Astrocyte (in vitro differentiated cells and primary cell): ENCODE measurements around the gene ANTXR1. TPM values are rescaled to one million over a fixed set of nuclear protein-coding genes. Genes with fewer than 3 reads are reported as not detected.
A peak's percentile ranks its signal among the peaks of the same experiment; 100 is the strongest.

Experiments used
- DNase-seq: peaks from one replicate; pipeline ENCODE4 v3.0.0-alpha.2; 2010; ENCODE audit warnings: low read depth
- FAIRE-seq: peaks from 2 replicates; lab custom pipeline; 2011; peaks lifted over from hg19 to GRCh38; lab: Jason Lieb, UNC
- H2AFZ ChIP-seq: 2 replicates; pipeline ENCODE4 v1.6.0; 2012; ENCODE audit warnings: low read depth, low read length, inconsistent platforms
- H3K27ac ChIP-seq: 2 replicates; pipeline ENCODE4 v1.5.1; 2011; ENCODE audit warnings: low read depth, low read length, inconsistent platforms
- H3K27me3 ChIP-seq: 2 replicates; pipeline ENCODE4 v1.6.0; 2011; ENCODE audit warnings: low read length, inconsistent platforms; ENCODE audit not compliant: insufficient read depth
- H3K36me3 ChIP-seq: 2 replicates; pipeline ENCODE4 v1.5.1; 2011; ENCODE audit warnings: low read length, inconsistent platforms; ENCODE audit not compliant: insufficient read depth
- H3K4me1 ChIP-seq: 2 replicates; pipeline ENCODE4 v1.5.1; 2011; ENCODE audit warnings: low read length, inconsistent platforms; ENCODE audit not compliant: insufficient read depth
- H3K4me2 ChIP-seq: 2 replicates; pipeline ENCODE4 v1.6.0; 2012; ENCODE audit warnings: low read length, inconsistent platforms
- H3K4me3 ChIP-seq: 2 replicates; pipeline ENCODE4 v1.5.1; 2011; ENCODE audit warnings: low read depth, mild to moderate bottlenecking, low read length, inconsistent platforms; ENCODE audit not compliant: insufficient read depth
- H3K79me2 ChIP-seq: 2 replicates; pipeline ENCODE4 v1.6.0; 2012; ENCODE audit warnings: mild to moderate bottlenecking, low read length, inconsistent platforms; ENCODE audit not compliant: insufficient read depth
- H3K9ac ChIP-seq: 2 replicates; pipeline ENCODE4 v1.6.0; 2012; ENCODE audit warnings: mild to moderate bottlenecking, low read length, inconsistent platforms
- H3K9me3 ChIP-seq: 2 replicates; pipeline ENCODE4 v1.5.1; 2012; ENCODE audit warnings: low read depth, mild to moderate bottlenecking, low read length, inconsistent platforms; ENCODE audit not compliant: insufficient read depth
- H4K20me1 ChIP-seq: 2 replicates; pipeline ENCODE4 v1.6.0; 2012; ENCODE audit warnings: low read length, inconsistent platforms; ENCODE audit not compliant: insufficient read depth
- H3K27ac Mint-ChIP-seq: one replicate; pipeline ENCODE4 v1.8.0; 2021; ENCODE audit warnings: mild to moderate bottlenecking, mixed read lengths; ENCODE audit not compliant: unreplicated experiment
- H3K27me3 Mint-ChIP-seq: one replicate; pipeline ENCODE4 v1.8.0; 2021; ENCODE audit warnings: low read depth, mixed read lengths; ENCODE audit not compliant: unreplicated experiment
- H3K36me3 Mint-ChIP-seq: one replicate; pipeline ENCODE4 v1.8.0; 2021; ENCODE audit warnings: low read depth, mixed read lengths; ENCODE audit not compliant: unreplicated experiment
- H3K4me1 Mint-ChIP-seq: one replicate; pipeline ENCODE4 v1.8.0; 2021; ENCODE audit warnings: low read depth, mixed read lengths; ENCODE audit not compliant: unreplicated experiment
- H3K4me3 Mint-ChIP-seq: one replicate; pipeline ENCODE4 v1.8.0; 2021; ENCODE audit warnings: mild to moderate bottlenecking, moderate library complexity, mixed read lengths; ENCODE audit not compliant: unreplicated experiment
- H3K9me3 Mint-ChIP-seq: one replicate; pipeline ENCODE4 v1.8.0; 2021; ENCODE audit warnings: mild to moderate bottlenecking, mixed read lengths; ENCODE audit not compliant: unreplicated experiment
- CTCF ChIP-seq: IDR thresholded peaks from 2 replicates; pipeline ENCODE4 v1.5.1; 2011; ENCODE audit warnings: low read depth, mild to moderate bottlenecking, inconsistent platforms, low read length, moderate library complexity; ENCODE audit not compliant: insufficient read depth
- EZH2 ChIP-seq: IDR thresholded peaks from 2 replicates; pipeline ENCODE4 v1.6.1; 2012; ENCODE audit warnings: mild to moderate bottlenecking, low read length, inconsistent platforms; ENCODE audit not compliant: insufficient read depth
- total RNA-seq: library from RNA; stranded (reverse); gene quantifications from 2 replicates; pipeline ENCODE4 v1.2.1, GENCODE V29; 2021

Gene ANTXR1
- total RNA-seq, 1 donor from 2014 or later, result 67.8 TPM

- Histone ChIP-seq H3K79me2 (no peaks in the 10 kb centered on the region), H2AFZ (no peak overlapping the region), H3K4me1 (no peaks in the 10 kb centered on the region), H3K9me3 (no peaks in the 10 kb centered on the region), H3K4me3 (no peak overlapping the region), H4K20me1 (no peaks in the 10 kb centered on the region), H3K36me3 (peaks cover 5% of the 10 kb centered on the region), H3K9ac (no peak overlapping the region), H3K27me3 (no peaks in the 10 kb centered on the region), H3K27ac (no peak overlapping the region), H3K4me2 (no peak overlapping the region)
- FAIRE-seq (no peak), DNase-seq (no peak)
- Mint-ChIP-seq H3K36me3 (peaks cover 9% of the 10 kb centered on the region), H3K27me3 (no peaks in the 10 kb centered on the region), H3K4me1 (no peaks in the 10 kb centered on the region), H3K9me3 (no peaks in the 10 kb centered on the region), H3K27ac (no peak overlapping the region), H3K4me3 (no peak overlapping the region)
- no peak for TF ChIP-seq CTCF
- TF ChIP-seq EZH2, result no peak
These were observed 96.3 kb downstream of the ANTXR1 start for GRCh38 chr2:69109255-69109654.

GRCh38 chr2:69111076-69111475 is 98.1 kb downstream of the ANTXR1 start:
- H3K27me3 Mint-ChIP-seq, result no peaks in the 10 kb centered on the region
- Histone ChIP-seq H3K4me2 (no peak overlapping the region), H3K4me1 (no peaks in the 10 kb centered on the region), H4K20me1 (no peaks in the 10 kb centered on the region), H2AFZ (no peak overlapping the region), H3K27me3 (no peaks in the 10 kb centered on the region), H3K36me3 (no peaks in the 10 kb centered on the region), H3K4me3 (no peak overlapping the region), H3K9me3 (no peaks in the 10 kb centered on the region), H3K79me2 (no peaks in the 10 kb centered on the region), H3K9ac (no peak overlapping the region), H3K27ac (no peak overlapping the region)
- TF ChIP-seq CTCF, result no peak
- no peak for TF ChIP-seq EZH2
- no peaks in the 10 kb centered on the region for H3K9me3 Mint-ChIP-seq
- peaks cover 7% of the 10 kb centered on the region for H3K36me3 Mint-ChIP-seq
- H3K4me1 Mint-ChIP-seq, result peaks cover 3% of the 10 kb centered on the region
- FAIRE-seq, result no peak
- DNase-seq, result no peak
- H3K27ac Mint-ChIP-seq, result no peak overlapping the region
- no peak overlapping the region for H3K4me3 Mint-ChIP-seq

- Mint-ChIP-seq H3K4me3 (no peak overlapping the region), H3K27ac (no peak overlapping the region)
These were observed 100.6 kb downstream of the ANTXR1 start for GRCh38 chr2:69113627-69114026.

More at GRCh38 chr2:69113627-69114026, 100.6 kb downstream of the ANTXR1 start:
- no peak overlapping the region for H2AFZ ChIP-seq
- no peaks in the 10 kb centered on the region for H3K27me3 ChIP-seq
- H3K36me3 ChIP-seq, result no peaks in the 10 kb centered on the region
- H3K9me3 Mint-ChIP-seq, result no peaks in the 10 kb centered on the region
- H3K27ac ChIP-seq, result no peak overlapping the region
- H3K9me3 ChIP-seq, result no peaks in the 10 kb centered on the region
- H3K4me1 ChIP-seq, result peaks cover 4% of the 10 kb centered on the region
- H3K36me3 Mint-ChIP-seq, result peaks cover 7% of the 10 kb centered on the region
- H3K4me1 Mint-ChIP-seq, result peaks cover 5% of the 10 kb centered on the region
- H3K4me3 ChIP-seq, result no peak overlapping the region
- H3K9ac ChIP-seq, result no peak overlapping the region
- FAIRE-seq (peak; percentile 9), DNase-seq (peak; percentile 22)
- H4K20me1 ChIP-seq, result no peaks in the 10 kb centered on the region
- no peaks in the 10 kb centered on the region for H3K27me3 Mint-ChIP-seq
- TF ChIP-seq EZH2 (no peak), CTCF (no peak)
- no peaks in the 10 kb centered on the region for H3K79me2 ChIP-seq
- peak overlapping the region; percentile 0 for H3K4me2 ChIP-seq
